Measurements from ENCODE around the gene MRFAP1L1.
"Not testable (repeated sequence)": the region's sequence is repeated elsewhere in the genome, so short reads cannot be mapped to it uniquely, and the experiment has no call there.

MRFAP1L1 gene

GRCh38 chr4:6709230-6710114, at the start of gene MRFAP1L1:
Gene MRFAP1L1 (minus strand): TSS chr4:6709865. CDS start chr4:6709629, 236 bp downstream.
- ATAC-seq: peak; percentile 71 to 74

- ATAC-seq: no peak
Measured at GRCh38 chr4:6758728-6759127, 49.1 kb upstream of the MRFAP1L1 start.

DNA sequence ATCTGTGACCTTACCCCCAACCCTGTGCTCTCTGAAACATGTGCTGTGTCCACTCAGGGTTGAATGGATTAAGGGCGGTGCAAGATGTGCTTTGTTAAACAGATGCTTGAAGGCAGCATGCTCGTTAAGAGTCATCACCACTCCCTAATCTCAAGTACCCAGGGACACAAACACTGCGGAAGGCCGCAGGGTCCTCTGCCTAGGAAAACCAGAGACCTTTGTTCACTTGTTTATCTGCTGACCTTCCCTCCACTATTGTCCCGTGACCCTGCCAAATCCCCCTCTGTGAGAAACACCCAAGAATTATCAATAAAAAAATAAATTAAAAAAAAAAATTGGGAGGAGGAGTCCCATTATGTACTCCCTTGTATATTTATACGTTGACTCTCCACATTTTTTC, 46.7 kb upstream of the MRFAP1L1 start:
- ATAC-seq: not testable (repeated sequence)

DNA sequence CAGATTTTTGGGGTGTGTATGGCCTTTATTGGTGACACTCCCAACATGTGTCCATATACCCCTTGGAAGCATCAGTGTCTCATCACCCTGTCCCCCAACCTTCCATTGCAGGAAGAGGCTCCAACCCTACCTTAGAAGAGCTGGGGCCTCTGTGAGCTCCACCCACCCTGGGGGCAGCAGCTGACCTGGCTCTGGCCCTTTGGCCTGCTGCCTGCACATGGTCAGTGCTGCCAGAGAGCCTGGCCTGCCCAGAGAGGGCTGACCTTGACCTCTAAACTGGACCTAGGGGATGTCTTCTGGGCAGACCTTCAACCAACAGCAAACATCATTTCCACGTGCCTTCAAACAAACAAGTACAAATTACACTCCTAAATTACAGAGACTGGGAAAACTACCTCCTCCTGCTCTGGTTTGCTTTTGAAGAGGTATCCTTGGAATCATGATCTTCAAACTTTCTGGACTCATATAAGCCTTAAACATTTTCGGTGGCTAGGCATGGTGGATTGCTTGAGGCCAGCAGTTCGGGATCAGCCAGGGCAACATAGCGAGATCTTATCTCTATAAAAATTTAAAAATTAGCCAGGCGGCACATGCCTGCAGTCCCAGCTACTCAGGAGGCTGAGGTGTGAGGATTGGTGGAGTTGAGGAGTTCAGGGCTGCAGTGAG, 45.6 kb upstream of the MRFAP1L1 start:
- no peak for ATAC-seq

- no peak for ATAC-seq
Measured at GRCh38 chr4:6754481-6755087, 44.9 kb upstream of the MRFAP1L1 start.

GRCh38 chr4:6753891-6754290, 44.2 kb upstream of the MRFAP1L1 start:
- ATAC-seq: no peak

DNA sequence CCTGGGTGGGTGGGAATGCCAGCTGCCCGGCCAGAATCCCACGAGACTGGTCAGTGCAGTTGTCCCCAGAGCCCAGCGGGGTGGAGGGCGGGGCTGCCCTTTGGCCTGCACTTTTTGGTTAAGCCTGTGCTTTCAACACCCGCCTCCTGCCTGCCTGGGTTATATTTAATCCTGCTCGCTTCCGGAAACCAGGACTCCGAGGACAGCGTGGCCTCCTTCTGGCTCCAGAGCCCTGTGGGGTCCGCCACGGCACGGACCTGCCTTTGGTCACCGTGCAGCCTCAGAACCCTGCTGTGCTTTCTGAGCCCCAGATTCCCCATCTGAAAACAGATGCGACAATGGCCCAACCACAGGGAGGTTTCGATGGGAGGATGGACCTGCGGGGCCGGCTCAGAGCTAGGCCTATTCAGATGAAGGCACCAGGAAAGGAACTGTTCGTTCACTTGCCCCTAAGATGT, 43.5 kb upstream of the MRFAP1L1 start:
- ATAC-seq: no peak

DNA sequence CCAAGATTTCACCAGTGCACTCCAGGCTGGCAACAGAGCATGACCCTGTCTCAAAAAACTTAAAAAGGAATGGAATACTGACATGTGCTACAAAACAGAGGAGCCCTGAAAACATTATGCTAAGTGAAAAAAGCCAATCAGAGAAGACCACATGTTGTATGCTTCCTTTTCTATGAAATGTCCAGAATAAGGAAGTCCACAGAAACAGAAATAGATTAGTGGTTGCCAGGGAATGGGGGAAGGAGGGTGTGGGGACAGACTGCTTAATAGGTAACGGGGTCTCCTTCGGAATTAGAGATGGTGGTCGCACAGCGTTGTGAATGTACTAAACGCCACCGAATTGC, 42.8 kb upstream of the MRFAP1L1 start:
- no peak for ATAC-seq

DNA sequence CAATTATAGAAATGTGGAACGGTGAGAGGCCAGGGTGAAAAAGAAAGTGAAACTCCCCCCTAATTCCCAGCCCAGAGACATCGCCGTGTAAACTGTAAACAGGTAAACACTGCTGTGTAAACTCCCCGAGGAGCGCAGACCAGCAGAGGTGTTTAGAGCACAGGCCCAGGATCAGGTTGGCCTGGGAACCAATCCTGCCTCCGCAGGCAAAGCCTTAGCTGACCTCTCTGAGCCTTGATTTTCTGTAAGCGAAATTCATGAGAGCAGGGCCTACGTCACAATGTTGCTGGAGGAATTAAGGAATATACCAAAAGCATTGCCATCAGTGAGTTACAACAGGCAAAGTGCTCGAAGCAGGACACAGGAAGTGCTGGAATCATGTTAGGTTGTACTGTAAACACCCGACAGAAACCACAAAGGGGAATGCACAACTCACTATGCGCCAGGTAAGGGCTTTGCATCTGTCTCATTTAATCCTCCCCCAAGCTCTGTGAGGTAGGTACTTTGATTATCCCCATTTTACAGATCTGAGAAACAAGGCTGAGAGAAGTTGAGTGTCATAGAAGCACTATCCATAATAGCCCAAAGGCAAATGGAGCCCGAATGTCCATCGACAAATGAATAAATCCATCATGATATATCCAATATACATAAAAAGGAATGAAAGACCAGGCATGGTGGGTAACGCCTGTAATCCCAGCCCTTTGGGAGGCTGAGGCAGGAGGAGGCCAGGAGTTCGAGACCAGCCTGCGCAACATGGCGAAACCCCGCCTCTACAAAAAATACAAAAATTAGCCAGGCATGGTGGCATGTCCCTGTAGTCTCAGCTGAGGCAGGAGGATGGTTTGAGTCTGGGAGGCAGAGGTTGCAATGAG, 42.2 kb upstream of the MRFAP1L1 start:
- peak in 1 of 2 donors; percentile 24 for ATAC-seq

DNA sequence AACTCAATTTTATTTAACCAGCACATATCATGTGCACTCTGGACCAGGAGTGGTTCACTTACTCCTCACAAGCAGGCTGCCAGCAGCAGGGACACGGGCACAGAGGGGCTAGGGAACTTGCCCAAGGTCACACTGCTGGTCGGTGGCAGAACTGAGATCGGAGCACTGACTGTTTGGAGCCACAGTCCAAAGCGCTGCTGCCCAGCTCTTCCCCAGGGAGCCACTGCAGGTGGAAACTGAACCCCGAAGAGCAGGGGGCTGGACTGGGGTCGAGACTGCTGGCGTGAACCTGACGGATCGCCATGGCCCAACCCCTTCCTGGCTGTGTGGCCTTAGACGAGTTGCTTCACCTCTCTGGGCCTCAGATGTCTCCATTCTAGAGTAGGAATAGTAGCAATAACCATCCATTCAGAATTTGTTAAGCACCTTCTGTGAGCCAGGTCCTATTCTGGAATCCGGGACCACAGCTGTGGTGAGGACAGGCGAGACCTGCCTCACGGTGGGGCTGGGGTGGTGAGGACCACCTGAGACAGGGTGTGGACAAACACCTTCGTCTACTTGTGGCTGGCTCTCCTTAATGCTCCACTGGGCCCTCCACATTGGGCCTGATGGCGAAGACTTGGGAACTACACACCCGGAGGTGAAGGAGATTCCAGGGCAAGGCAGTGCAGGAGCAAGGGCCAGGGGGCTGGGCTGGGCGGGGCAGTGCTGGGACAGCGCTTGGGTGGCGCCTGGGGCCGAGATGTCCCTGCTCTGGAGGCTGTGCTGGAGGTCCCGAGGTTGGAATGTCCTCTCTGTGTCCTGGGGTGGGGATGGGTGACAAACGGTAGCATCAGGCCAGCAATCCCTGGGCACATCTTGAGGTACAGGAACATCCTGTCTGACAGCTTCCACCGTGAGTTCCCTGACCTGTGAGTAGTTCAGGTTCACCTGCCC, 40.9 kb upstream of the MRFAP1L1 start:
- ATAC-seq: no peak

GRCh38 chr4:6749340-6750171, 39.9 kb upstream of the MRFAP1L1 start:
- no peak for ATAC-seq

DNA sequence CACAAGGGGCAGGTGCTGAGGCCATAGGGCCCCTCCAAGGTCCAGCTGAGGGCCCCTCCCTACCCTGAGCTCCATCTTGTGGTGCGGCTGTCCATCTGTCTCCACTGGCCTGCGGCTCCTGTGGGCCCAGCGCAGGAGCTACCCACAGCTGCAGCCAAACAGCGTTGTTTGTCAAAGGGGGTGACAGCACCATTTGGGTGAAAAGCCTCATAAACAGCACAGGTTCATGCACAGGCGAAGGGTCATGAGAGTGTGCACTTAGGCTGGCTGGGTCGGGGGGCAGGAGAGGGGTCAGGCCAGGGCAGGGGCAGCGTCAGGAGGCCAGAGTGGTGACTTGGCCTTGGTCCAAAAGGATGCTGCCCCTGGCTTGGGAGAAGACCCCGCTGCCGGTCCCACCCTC, 38.6 kb upstream of the MRFAP1L1 start:
- no peak for ATAC-seq

DNA sequence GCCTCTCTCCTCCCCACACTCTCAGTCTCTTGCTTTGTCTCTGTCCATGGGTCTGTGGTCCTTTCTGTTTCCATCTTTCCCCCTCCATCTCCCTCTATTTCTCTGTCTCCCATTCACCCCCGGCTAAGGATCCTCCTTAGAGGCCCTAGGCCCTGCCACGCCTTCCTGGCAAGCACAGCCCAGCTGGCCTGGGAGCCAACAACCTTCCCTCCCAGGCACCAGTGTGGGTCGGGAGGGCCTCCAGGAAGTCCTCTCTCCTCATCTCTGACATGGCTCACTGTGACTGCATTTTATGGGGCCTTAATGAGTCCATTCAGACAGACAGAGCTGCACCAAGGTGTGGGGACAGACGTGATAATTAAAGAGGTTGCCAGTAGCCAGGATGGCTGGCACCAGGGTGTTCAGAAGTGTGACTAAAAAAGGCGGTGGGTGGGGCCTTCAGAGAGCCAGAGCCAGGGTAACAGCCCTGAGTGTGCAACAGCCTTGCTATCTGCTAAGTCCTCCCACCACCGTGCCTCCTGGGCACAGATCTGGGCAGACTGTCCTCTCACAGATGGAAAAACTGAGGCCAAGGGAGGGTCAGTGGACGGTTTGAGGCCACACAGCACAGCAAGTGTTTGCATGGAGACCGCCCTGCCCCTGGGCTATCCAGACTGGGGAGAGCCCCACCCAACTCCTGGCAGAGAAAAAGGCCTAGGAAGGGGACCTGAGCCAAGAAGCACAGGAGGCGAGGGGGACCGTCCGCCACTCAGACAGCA, 37.8 kb upstream of the MRFAP1L1 start:
- no peak for ATAC-seq

- no peak for ATAC-seq
Measured at GRCh38 chr4:6746721-6747293, 37.1 kb upstream of the MRFAP1L1 start.

GRCh38 chr4:6742989-6743388, 33.3 kb upstream of the MRFAP1L1 start:
- no peak for ATAC-seq

DNA sequence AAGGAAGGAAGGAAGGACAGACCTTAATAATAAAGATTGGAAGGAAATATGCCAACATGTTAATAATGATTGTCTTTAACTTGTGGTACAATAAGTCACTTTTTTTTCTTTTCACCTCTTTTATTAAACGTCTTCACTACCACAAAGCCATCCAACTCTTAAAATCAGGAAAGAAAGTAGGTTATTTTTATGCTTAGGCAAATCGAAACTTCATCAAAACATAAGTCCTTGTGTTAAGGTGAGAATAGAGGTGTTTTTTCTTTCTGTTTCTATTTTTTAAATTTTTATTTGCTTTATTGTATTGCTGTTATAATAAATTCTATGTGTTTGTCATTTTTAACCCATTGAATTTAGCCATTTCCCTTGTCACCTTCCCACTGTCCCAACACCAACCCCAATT, 32.8 kb upstream of the MRFAP1L1 start:
- ATAC-seq: peak in 1 of 2 donors; percentile 55

DNA sequence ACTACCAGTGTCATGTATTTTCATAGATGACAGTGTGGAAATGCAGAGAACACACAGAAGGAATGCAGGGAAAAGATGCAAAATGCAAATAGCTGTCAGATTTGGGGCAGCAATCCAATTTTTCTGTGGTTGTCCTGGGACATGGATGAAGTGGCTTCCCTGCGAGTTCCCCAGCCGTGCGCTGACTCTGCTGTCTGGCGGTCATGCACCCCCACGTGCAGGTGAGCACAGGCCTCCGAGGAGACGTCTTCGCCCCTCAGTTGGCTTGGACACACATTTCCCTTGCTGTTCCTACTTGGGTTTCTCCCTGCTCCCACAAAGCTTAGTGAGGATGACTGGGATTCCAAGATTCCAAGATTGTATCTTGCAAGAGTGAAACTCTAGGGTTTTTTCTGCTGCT, 30.7 kb upstream of the MRFAP1L1 start:
- no peak for ATAC-seq

GRCh38 chr4:6739920-6740319, 30.3 kb upstream of the MRFAP1L1 start:
- no peak for ATAC-seq

DNA sequence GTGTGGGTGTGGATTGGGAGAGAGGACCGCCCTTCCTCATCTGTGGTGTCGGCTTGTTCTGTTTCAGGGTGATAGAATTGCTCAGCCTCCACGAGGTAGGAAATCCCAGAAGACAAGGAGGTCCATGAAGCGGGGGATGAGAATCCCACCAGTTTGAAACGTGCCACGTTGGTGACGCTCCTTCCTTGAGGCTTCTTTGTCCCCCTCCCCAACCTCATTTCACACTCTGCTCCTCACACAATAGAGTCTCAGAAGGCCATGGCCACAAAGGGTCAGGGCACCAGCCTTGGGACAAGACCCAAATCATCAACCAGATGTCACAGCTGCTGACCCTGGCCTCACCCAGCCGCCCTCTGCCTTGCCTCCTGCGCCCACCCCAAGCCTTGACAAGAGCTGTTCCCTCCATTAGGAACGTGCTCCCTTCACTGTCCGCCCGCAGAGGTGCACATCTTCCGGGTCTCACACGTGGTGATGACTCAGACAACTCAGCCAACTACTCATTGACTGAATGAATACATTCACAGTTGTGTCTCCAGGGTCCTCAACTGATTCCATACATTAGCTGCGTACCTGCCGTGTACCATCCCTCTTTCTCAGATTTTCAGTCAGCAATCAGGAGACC, 24.6 kb upstream of the MRFAP1L1 start:
- ATAC-seq: no peak

Measured in activated CD4-positive, CD25-positive, alpha-beta regulatory T cell treated with anti-CD3 and anti-CD28 coated beads, Interleukin-2, amount 50 U/mL, for 24 hours (primary cell).